Measurements from ENCODE around the gene IRF2BP2. TPM values are rescaled to one million over a fixed set of nuclear protein-coding genes. Genes with fewer than 3 reads are reported as not detected.
A peak's percentile ranks its signal among the peaks of the same experiment; 100 is the strongest.

IRF2BP2 gene
- total and polyA plus RNA-seq, 2 of the 13 experiments (the other 11 are each of a cell fraction or from before 2014, with no cell fraction given), result 140 to 147 TPM

GRCh38 chr1:234643111-234643849, 33.3 kb upstream of the IRF2BP2 start (continued):
- peak; percentile 88 for TF ChIP-seq ATF7-NPFF (CRISPR knock-in tag; IDR thresholded peaks at IDR 0.05; ENCODE audit: low read depth)
- TF ChIP-seq ZC3H13 (CRISPR knock-in tag; IDR thresholded peaks at IDR 0.05), result peak; percentile 92
- peak; percentile 84 for TF ChIP-seq KLF6 (CRISPR knock-in tag; IDR thresholded peaks at IDR 0.05)
- TF ChIP-seq KDM6A (CRISPR knock-in tag; IDR thresholded peaks at IDR 0.05; ENCODE audit: low read depth), result peak; percentile 92
- TF ChIP-seq AGO2 (optimal IDR thresholded peaks at IDR 0.05; ENCODE audit: low read depth, low read length), result no peak
- no peak for TF ChIP-seq SIN3B (IDR thresholded peaks at IDR 0.05; ENCODE audit: low read length)
- no peak for TF ChIP-seq AKNA (CRISPR knock-in tag; IDR thresholded peaks at IDR 0.05; ENCODE audit: borderline replicate concordance)
- TF ChIP-seq KLF12 (CRISPR knock-in tag; IDR thresholded peaks at IDR 0.05; ENCODE audit: borderline replicate concordance), result peak; percentile 81; the same call in 1 of the 2 replicates
- peak; percentile 97 for TF ChIP-seq MEF2D (CRISPR knock-in tag; IDR thresholded peaks at IDR 0.05)
- no peak for TF ChIP-seq SMARCC2 (IDR thresholded peaks at IDR 0.05)
- no peak for TF ChIP-seq SYNCRIP (IDR thresholded peaks at IDR 0.05; ENCODE audit: insufficient read depth, low read depth, low read length)
- no peak for TF ChIP-seq RNF2 (conservative IDR thresholded peaks at IDR 0.05; ENCODE audit: low read depth)
- TF ChIP-seq MLX (CRISPR knock-in tag; IDR thresholded peaks at IDR 0.05), result peak; percentile 98
- peak; percentile 93; the same call in 1 of the 2 replicates for TF ChIP-seq HMGXB3 (CRISPR knock-in tag; IDR thresholded peaks at IDR 0.05; ENCODE audit: borderline replicate concordance)
- TF ChIP-seq ZNF138 (CRISPR knock-in tag; IDR thresholded peaks at IDR 0.05; ENCODE audit: low read depth), result no peak; the same call in 1 of the 2 replicates
- 0 out of 2 replicates have a peak, but pooled peaks have one; percentile 57 for TF ChIP-seq RFX5 (IDR thresholded peaks at IDR 0.05; ENCODE audit: low read depth, low read length)
- no peak for TF ChIP-seq ZNF530 (CRISPR knock-in tag; IDR thresholded peaks at IDR 0.05; ENCODE audit: low read depth)
- TF ChIP-seq IRX3 (CRISPR knock-in tag; IDR thresholded peaks at IDR 0.05; ENCODE audit: borderline replicate concordance, low read depth), result peak; percentile 88; the same call in 1 of the 2 replicates
- TF ChIP-seq ZNF30 (CRISPR knock-in tag; IDR thresholded peaks at IDR 0.05), result no peak
- no peak for TF ChIP-seq THYN1 (CRISPR knock-in tag; IDR thresholded peaks at IDR 0.05; ENCODE audit: borderline replicate concordance, low read depth)
- no peak for TF ChIP-seq ZNF546 (CRISPR knock-in tag; conservative IDR thresholded peaks at IDR 0.05)

Measured in HepG2 (cell line).